CD14-positive monocyte (primary cell): ENCODE results near the gene SPATA31C2. TPM values are rescaled to one million over a fixed set of nuclear protein-coding genes. Genes with fewer than 3 reads are reported as not detected.

Experiments used
- DNase-seq, 3 donors: peaks; one replicate each; pipeline ENCODE4 v3.0.0-alpha.2; 2011 to 2022
- H2AFZ ChIP-seq: 2 replicates; pipeline ENCODE4 v1.6.0; 2012; ENCODE audit warnings: mild to moderate bottlenecking, low read depth, low read length, inconsistent platforms; ENCODE audit not compliant: insufficient read depth, poor library complexity, severe bottlenecking
- H3K27ac ChIP-seq, 2 donors: 1 replicate in 1 of 2; 2 replicates in 1 of 2; pipeline ENCODE4 v1.5.1; 2012 to 2013; ENCODE audit warnings: low read length in 2 of 2, control low read depth in 1 of 2, inconsistent platforms in 1 of 2, low read depth in 1 of 2, mild to moderate bottlenecking in 1 of 2
- H3K27me3 ChIP-seq, 2 donors: one replicate each; pipeline versions ENCODE4 v1.6.0 to v1.6.1; 2011 to 2013; ENCODE audit warnings: low read length in 2 of 2; ENCODE audit not compliant: control insufficient read depth in 2 of 2, insufficient read depth in 2 of 2
- H3K36me3 ChIP-seq, 2 donors: replicated peaks in 1 of 2; 1 replicate in 1 of 2; 2 replicates in 1 of 2; pipeline versions ENCODE4 v1.5.1 to v1.6.1; 2012 to 2013; ENCODE audit warnings: low read length in 2 of 2, control low read depth in 1 of 2, inconsistent platforms in 1 of 2, mild to moderate bottlenecking in 1 of 2; ENCODE audit not compliant: insufficient read depth in 2 of 2, control insufficient read depth in 1 of 2
- H3K4me1 ChIP-seq, 2 donors: 1 replicate in 1 of 2; 2 replicates in 1 of 2; pipeline versions ENCODE4 v1.5.1 to v1.6.1; 2012 to 2013; ENCODE audit warnings: low read length in 2 of 2, control low read depth in 1 of 2, inconsistent platforms in 1 of 2, mild to moderate bottlenecking in 1 of 2, moderate library complexity in 1 of 2; ENCODE audit not compliant: insufficient read depth in 2 of 2, control insufficient read depth in 1 of 2
- H3K4me2 ChIP-seq: replicated peaks from 2 replicates; pipeline ENCODE3; 2012; ENCODE audit warnings: low read length, moderate library complexity, mild to moderate bottlenecking; ENCODE audit not compliant: poor library complexity, severe bottlenecking; ENCODE audit errors: extremely low read depth
- H3K4me3 ChIP-seq, 3 experiments: fragments of 200-600 bp in 1 of 3; sonication (generic) in 1 of 3; replicated peaks in 1 of 3; 1 replicate in 2 of 3; 2 replicates in 1 of 3; pipeline ENCODE4 v1.5.1; 2011 to 2013; ENCODE audit warnings: low read length in 3 of 3, mild to moderate bottlenecking in 3 of 3, control low read depth in 2 of 3, low read depth in 2 of 3, inconsistent platforms in 1 of 3, moderate library complexity in 1 of 3
- H3K79me2 ChIP-seq: 2 replicates; pipeline ENCODE4 v1.6.0; 2012; ENCODE audit warnings: mild to moderate bottlenecking, control low read depth, inconsistent platforms, low read length, moderate library complexity; ENCODE audit not compliant: insufficient read depth
- H3K9ac ChIP-seq: 2 replicates; pipeline ENCODE4 v1.6.0; 2017; ENCODE audit warnings: low read length, mild to moderate bottlenecking; ENCODE audit not compliant: insufficient read depth, poor library complexity, severe bottlenecking
- H3K9me3 ChIP-seq, 2 donors: replicated peaks in 1 of 2; 1 replicate in 1 of 2; 2 replicates in 1 of 2; pipeline versions ENCODE4 v1.5.1 to v1.6.1; 2012 to 2013; ENCODE audit warnings: low read length in 2 of 2, control low read depth in 1 of 2; ENCODE audit not compliant: control insufficient read depth in 1 of 2, insufficient read depth in 1 of 2
- H4K20me1 ChIP-seq: 2 replicates; pipeline ENCODE4 v1.6.0; 2012; ENCODE audit warnings: mild to moderate bottlenecking, low read length, control low read depth, moderate library complexity; ENCODE audit not compliant: insufficient read depth
- H3K27ac Mint-ChIP-seq, 7 donors: one replicate each; pipeline ENCODE4 v1.8.0; 2020; ENCODE audit warnings: mild to moderate bottlenecking in 7 of 7, mixed read lengths in 7 of 7, moderate library complexity in 6 of 7, inconsistent platforms in 2 of 7
- H3K27me3 Mint-ChIP-seq, 3 donors: one replicate each; pipeline ENCODE4 v1.8.0; 2021 to 2022; ENCODE audit warnings: low read depth in 3 of 3, mild to moderate bottlenecking in 3 of 3, mixed read lengths in 3 of 3, moderate library complexity in 3 of 3, inconsistent platforms in 1 of 3
- H3K36me3 Mint-ChIP-seq, 2 donors: one replicate each; pipeline ENCODE4 v1.8.0; 2020; ENCODE audit warnings: mixed read lengths in 2 of 2, inconsistent platforms in 1 of 2, mild to moderate bottlenecking in 1 of 2
- H3K4me1 Mint-ChIP-seq: one replicate; pipeline ENCODE4 v1.8.0; 2020; ENCODE audit warnings: mild to moderate bottlenecking, mixed read lengths
- H3K4me3 Mint-ChIP-seq, 2 donors: one replicate each; pipeline ENCODE4 v1.8.0; 2020; ENCODE audit warnings: mild to moderate bottlenecking in 2 of 2, mixed read lengths in 2 of 2, moderate library complexity in 1 of 2
- H3K9me3 Mint-ChIP-seq, 7 donors: one replicate each; pipeline ENCODE4 v1.8.0; 2020 to 2022; ENCODE audit warnings: mixed read lengths in 7 of 7, mild to moderate bottlenecking in 6 of 7, moderate library complexity in 6 of 7, inconsistent platforms in 2 of 7
- WGBS: methylation state at CpG from one replicate; pipeline ENCODE4 v1.1.5; 2013; ENCODE audit warnings: missing lambda C conversion rate; ENCODE audit not compliant: insufficient coverage; 5-methylcytosine and 5-hydroxymethylcytosine counted together
- intact Hi-C, 2 donors: fragments of 100-400 bp; cut with micrococcal nuclease; formaldehyde crosslinking; loops; one replicate each; pipeline versions ENCODE4 v1.15.0 to v1.15.1; 2023
- polyA plus RNA-seq, 3 donors: library from polyadenylated mRNA; depleted of rRNA in 1 of 3; unstranded in 2 of 3; stranded (reverse) in 1 of 3; fragments of 300-500 nt in 2 of 3; fragments of >200 nt in 1 of 3; fragmentation: Illumina TruSeq in 2 of 3; gene quantifications; 1 replicate in 2 of 3; 2 replicates in 1 of 3; pipeline ENCODE4 v1.2.3, GENCODE V29; 2012 to 2021
- TF ChIP-seq, protein P1 (sequence below): fragments of 200-600 bp; IDR thresholded peaks from one replicate; pipeline ENCODE4 v1.8.0; 2022; ENCODE audit warnings: antibody characterized with exemption, mild to moderate bottlenecking

SPATA31C2 gene
- polyA plus RNA-seq, 3 donors: not detected

DNA sequence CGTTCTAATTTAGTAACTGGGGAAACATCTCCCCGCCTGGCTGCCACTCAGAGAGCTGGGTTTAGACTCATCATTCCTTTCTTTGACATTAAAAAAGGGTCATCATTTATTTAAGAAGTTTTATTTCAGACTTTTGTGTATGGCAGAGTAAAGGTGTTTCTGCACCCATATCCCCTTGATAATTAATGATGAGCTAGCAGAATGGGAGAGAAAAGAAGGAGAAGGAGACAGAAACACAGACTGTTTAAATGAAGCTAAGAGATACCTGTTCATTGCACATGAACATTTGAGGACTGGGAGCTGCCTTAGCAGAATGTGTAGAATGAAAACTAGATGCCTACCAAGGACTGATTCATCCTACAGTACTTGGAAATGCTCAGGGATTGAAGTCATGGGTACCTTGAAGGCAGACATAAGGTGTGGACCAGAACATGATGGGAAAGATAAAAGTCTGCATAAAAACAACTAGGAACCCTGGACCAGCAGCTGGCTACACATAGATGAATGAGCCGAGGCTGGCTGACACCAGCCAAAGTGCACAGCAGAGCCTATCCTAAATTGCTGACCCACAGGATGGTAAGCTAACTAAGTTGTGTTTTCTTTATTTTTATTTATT is 48.3 kb upstream of the SPATA31C2 start:
- Mint-ChIP-seq H3K4me1 (no peaks in the 10 kb centered on the region), H3K4me3 (no peak overlapping the region), H3K27ac (no peak overlapping the region), H3K27me3 (peaks cover 0 to 5% (median 2%) of the 10 kb centered on the region in 3 donors), H3K9me3 (peaks cover 0 to 6% (median 2%) of the 10 kb centered on the region in 7 donors), H3K36me3 (no peaks in the 10 kb centered on the region)
- no peak for DNase-seq
- intact Hi-C loops: no loop called here
- Histone ChIP-seq H3K36me3 (no peaks in the 10 kb centered on the region), H3K79me2 (no peaks in the 10 kb centered on the region), H2AFZ (no peak overlapping the region), H3K4me3 (no peak overlapping the region), H3K27ac (no peak overlapping the region), H4K20me1 (no peaks in the 10 kb centered on the region), H3K9ac (no peak overlapping the region), H3K4me2 (no peak overlapping the region), H3K27me3 (no peaks in the 10 kb centered on the region), H3K4me1 (no peaks in the 10 kb centered on the region), H3K9me3 (no peaks in the 10 kb centered on the region)
- no CpG with 5 or more reads among the region's 3 CpGs for WGBS
- TF ChIP-seq, protein P1, sequence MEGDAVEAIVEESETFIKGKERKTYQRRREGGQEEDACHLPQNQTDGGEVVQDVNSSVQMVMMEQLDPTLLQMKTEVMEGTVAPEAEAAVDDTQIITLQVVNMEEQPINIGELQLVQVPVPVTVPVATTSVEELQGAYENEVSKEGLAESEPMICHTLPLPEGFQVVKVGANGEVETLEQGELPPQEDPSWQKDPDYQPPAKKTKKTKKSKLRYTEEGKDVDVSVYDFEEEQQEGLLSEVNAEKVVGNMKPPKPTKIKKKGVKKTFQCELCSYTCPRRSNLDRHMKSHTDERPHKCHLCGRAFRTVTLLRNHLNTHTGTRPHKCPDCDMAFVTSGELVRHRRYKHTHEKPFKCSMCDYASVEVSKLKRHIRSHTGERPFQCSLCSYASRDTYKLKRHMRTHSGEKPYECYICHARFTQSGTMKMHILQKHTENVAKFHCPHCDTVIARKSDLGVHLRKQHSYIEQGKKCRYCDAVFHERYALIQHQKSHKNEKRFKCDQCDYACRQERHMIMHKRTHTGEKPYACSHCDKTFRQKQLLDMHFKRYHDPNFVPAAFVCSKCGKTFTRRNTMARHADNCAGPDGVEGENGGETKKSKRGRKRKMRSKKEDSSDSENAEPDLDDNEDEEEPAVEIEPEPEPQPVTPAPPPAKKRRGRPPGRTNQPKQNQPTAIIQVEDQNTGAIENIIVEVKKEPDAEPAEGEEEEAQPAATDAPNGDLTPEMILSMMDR: no peak

DNA sequence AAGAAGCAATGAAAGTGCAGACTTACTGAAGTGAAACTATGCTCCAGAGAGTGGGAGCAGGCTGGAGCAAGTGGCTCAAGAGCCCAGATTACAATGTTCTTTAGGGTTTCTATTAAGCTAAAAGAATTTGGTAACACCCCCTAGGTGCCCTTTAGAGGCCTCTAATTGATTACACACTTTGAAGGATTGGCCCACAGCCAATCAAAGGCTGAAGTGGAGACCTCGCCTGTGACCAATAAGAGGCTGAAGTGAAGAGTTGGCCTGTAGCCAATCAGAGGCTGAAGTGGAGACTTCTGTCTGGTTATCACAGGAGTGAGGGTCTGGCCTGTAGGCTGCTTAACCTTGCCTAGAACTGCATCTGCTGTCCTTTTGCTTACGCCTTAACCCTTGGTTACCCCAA is 46.7 kb upstream of the SPATA31C2 start:
- Mint-ChIP-seq H3K36me3 (no peaks in the 10 kb centered on the region), H3K4me3 (no peak overlapping the region), H3K27me3 (peaks cover 2 to 7% (median 5%) of the 10 kb centered on the region in 3 donors), H3K27ac (no peak overlapping the region), H3K4me1 (peaks cover 5% of the 10 kb centered on the region), H3K9me3 (peaks cover 0 to 4% (median 2%) of the 10 kb centered on the region in 7 donors)
- H3K79me2 ChIP-seq: no peaks in the 10 kb centered on the region
- WGBS: 86% methylated on average over 1 of the region's 2 CpGs
- intact Hi-C loops: no loop called here
- no peak overlapping the region for H3K4me2 ChIP-seq
- H4K20me1 ChIP-seq: no peaks in the 10 kb centered on the region
- DNase-seq: no peak
- H3K9me3 ChIP-seq: no peaks in the 10 kb centered on the region
- no peak overlapping the region for H3K4me3 ChIP-seq
- TF ChIP-seq, protein P1: no peak
- no peaks in the 10 kb centered on the region for H3K27me3 ChIP-seq
- H3K36me3 ChIP-seq: no peaks in the 10 kb centered on the region
- no peak overlapping the region for H3K27ac ChIP-seq
- no peak overlapping the region for H2AFZ ChIP-seq
- H3K4me1 ChIP-seq: peaks cover 0 to 5% of the 10 kb centered on the region in 2 donors
- no peak overlapping the region for H3K9ac ChIP-seq
